IMR-90 (cell line): Measurements from ENCODE around the gene OR6K6. TPM values are rescaled to one million over a fixed set of nuclear protein-coding genes. Genes with fewer than 3 reads are reported as not detected.

Source experiments
- ATAC-seq: fragments of 200-7000 bp; cut with Tn5 transposase; 2 replicates; pipeline ENCODE4 v1.9.1; 2020; ENCODE audit warnings: low read depth, mild to moderate bottlenecking, moderate library complexity
- BruUV-seq: library from RNA; stranded (reverse); fragments of 400-500 nt; replicated peaks from 2 replicates; lab custom pipeline; 2021; lab: Mats Ljungman, UMichigan
- CTCF ChIA-PET: fragments of 300-600 bp; formaldehyde crosslinking; extraction: SDS; loops from one replicate; lab custom pipeline; 2021; ENCODE audit warnings: antibody characterized with exemption; lab: Yijun Ruan, JAX
- POLR2A ChIA-PET: fragments of 300-600 bp; sonication (Branson Sonifier 250); formaldehyde crosslinking; loops from one replicate; lab custom pipeline; 2022; ENCODE audit warnings: antibody characterized with exemption; ENCODE audit not compliant: unreplicated experiment; lab: Charles Lee
- DNase-seq: peaks from one replicate; pipeline ENCODE4 v3.0.0; 2013
- H2AFZ ChIP-seq: replicated peaks from 2 replicates; pipeline ENCODE3; 2013; ENCODE audit warnings: low read length, mild to moderate bottlenecking; ENCODE audit not compliant: poor library complexity
- H2AK5ac ChIP-seq: 2 replicates; pipeline ENCODE4 v1.6.1; 2013; ENCODE audit warnings: low read depth, low read length, inconsistent platforms
- H2AK9ac ChIP-seq: replicated peaks from 2 replicates; pipeline ENCODE3; 2013; ENCODE audit warnings: mild to moderate bottlenecking, low read depth, low read length, moderate library complexity; ENCODE audit not compliant: poor library complexity
- H2BK120ac ChIP-seq: 2 replicates; pipeline ENCODE4 v1.6.1; 2013; ENCODE audit warnings: low read depth, low read length, inconsistent platforms
- H2BK15ac ChIP-seq: 3 replicates; pipeline ENCODE4 v1.6.1; 2013; ENCODE audit warnings: low read depth, low read length, inconsistent platforms
- H2BK20ac ChIP-seq: 2 replicates; pipeline ENCODE4 v1.6.1; 2013; ENCODE audit warnings: low read depth, mild to moderate bottlenecking, inconsistent platforms, low read length, moderate library complexity
- H2BK5ac ChIP-seq: 2 replicates; pipeline ENCODE4 v1.6.1; 2013; ENCODE audit warnings: mild to moderate bottlenecking, low read depth, low read length, inconsistent platforms; ENCODE audit not compliant: poor library complexity, severe bottlenecking
- H3K14ac ChIP-seq: replicated peaks from 2 replicates; pipeline ENCODE4 v1.6.1; 2013; ENCODE audit warnings: low read depth, low read length, inconsistent platforms
- H3K18ac ChIP-seq: 2 replicates; pipeline ENCODE4 v1.6.1; 2013; ENCODE audit warnings: low read depth, low read length, control low read depth
- H3K23ac ChIP-seq: 2 replicates; pipeline ENCODE4 v1.6.1; 2013; ENCODE audit warnings: low read depth, low read length, inconsistent platforms
- H3K27ac ChIP-seq: 2 replicates; pipeline ENCODE4 v1.5.1; 2013; ENCODE audit warnings: mild to moderate bottlenecking, control low read depth, low read length; ENCODE audit not compliant: insufficient read depth
- H3K27me3 ChIP-seq: 2 replicates; pipeline ENCODE4 v1.6.1; 2013; ENCODE audit warnings: low read length; ENCODE audit not compliant: control insufficient read depth, insufficient read depth
- H3K36me3 ChIP-seq: 2 replicates; pipeline ENCODE4 v1.6.1; 2013; ENCODE audit warnings: low read length, mixed read lengths; ENCODE audit not compliant: control insufficient read depth, insufficient read depth
- H3K4ac ChIP-seq: 2 replicates; pipeline ENCODE4 v1.6.1; 2013; ENCODE audit warnings: low read depth, low read length, inconsistent platforms
- H3K4me1 ChIP-seq: 2 replicates; pipeline ENCODE4 v1.6.1; 2013; ENCODE audit warnings: low read length, mixed read lengths; ENCODE audit not compliant: control insufficient read depth, insufficient read depth
- H3K4me2 ChIP-seq: 2 replicates; pipeline ENCODE4 v1.6.1; 2013; ENCODE audit warnings: low read depth, mild to moderate bottlenecking, control low read depth, low read length, moderate library complexity
- H3K4me3 ChIP-seq: 2 replicates; pipeline ENCODE4 v1.5.1; 2013; ENCODE audit warnings: low read depth, mild to moderate bottlenecking, control low read depth, low read length, moderate library complexity; ENCODE audit not compliant: insufficient read depth
- H3K56ac ChIP-seq: 2 replicates; pipeline ENCODE4 v1.6.1; 2013; ENCODE audit warnings: low read length, inconsistent platforms; ENCODE audit not compliant: insufficient read depth; ENCODE audit errors: extremely low read depth
- H3K79me1 ChIP-seq, 2 experiments: 2 replicates each; pipeline ENCODE4 v1.6.1; 2013; ENCODE audit warnings: low read length in 2 of 2, inconsistent platforms in 1 of 2, low read depth in 1 of 2
- H3K9ac ChIP-seq: 2 replicates; pipeline ENCODE4 v1.6.1; 2013; ENCODE audit warnings: low read depth, low read length, control low read depth
- H3K9me1 ChIP-seq: 2 replicates; pipeline ENCODE4 v1.6.1; 2013; ENCODE audit warnings: low read length, inconsistent platforms; ENCODE audit not compliant: insufficient read depth
- H3K9me3 ChIP-seq: 2 replicates; pipeline ENCODE4 v1.6.1; 2013; ENCODE audit warnings: low read length; ENCODE audit not compliant: control insufficient read depth, insufficient read depth
- H4K20me1 ChIP-seq: 2 replicates; pipeline ENCODE4 v1.6.1; 2013; ENCODE audit warnings: low read length, inconsistent platforms; ENCODE audit not compliant: insufficient read depth
- H4K5ac ChIP-seq: 2 replicates; pipeline ENCODE4 v1.6.1; 2013; ENCODE audit warnings: mild to moderate bottlenecking, low read depth, low read length, control low read depth
- H4K8ac ChIP-seq, 2 experiments: 2 replicates each; pipeline ENCODE4 v1.6.1; 2013; ENCODE audit warnings: low read depth in 2 of 2, low read length in 2 of 2, control low read depth in 1 of 2, inconsistent platforms in 1 of 2
- H4K91ac ChIP-seq: 2 replicates; pipeline ENCODE4 v1.6.1; 2013; ENCODE audit warnings: low read depth, low read length, inconsistent platforms; ENCODE audit not compliant: insufficient read depth
- ELK1 ChIP-seq: fragments of 150-350 bp; IDR thresholded peaks from 2 replicates; pipeline ENCODE4 v1.6.1; 2016; ENCODE audit warnings: low read depth, mild to moderate bottlenecking, low read length, moderate library complexity, borderline replicate concordance
- NFE2L2 ChIP-seq: fragments of 150-350 bp; IDR thresholded peaks from 2 replicates; pipeline ENCODE4 v1.6.1; 2016; ENCODE audit warnings: low read depth, mild to moderate bottlenecking, low read length
- RAD21 ChIP-seq: IDR thresholded peaks from 2 replicates; pipeline ENCODE4 v1.6.1; 2012; ENCODE audit warnings: low read length, improper control_type of control experiment
- RFX5 ChIP-seq: IDR thresholded peaks from 2 replicates; pipeline ENCODE4 v1.8.0; 2012; ENCODE audit warnings: low read depth, mild to moderate bottlenecking, low read length, moderate library complexity
- SMC3 ChIP-seq: fragments of 150-350 bp; IDR thresholded peaks from 2 replicates; pipeline ENCODE4 v1.6.1; 2016; ENCODE audit warnings: low read depth, mild to moderate bottlenecking, antibody characterized with exemption, low read length, moderate library complexity
- WGBS, 2 experiments: methylation state at CpG; one replicate each; pipeline versions ENCODE4 v1.1.5 to v1.1.7; 2013; ENCODE audit warnings: missing lambda C conversion rate in 2 of 2; ENCODE audit not compliant: insufficient read length in 1 of 2; ENCODE audit errors: extremely low coverage in 2 of 2; 5-methylcytosine and 5-hydroxymethylcytosine counted together
- dilution Hi-C: fragments of 300-500 bp; cut with HindIII; formaldehyde crosslinking; loops from one replicate; pipeline ENCODE4 v1.14.3; 2018; ENCODE audit warnings: low sequenced_read_pairs; ENCODE audit not compliant: unreplicated experiment
- in situ Hi-C: fragments of 300-500 bp; cut with MboI; formaldehyde crosslinking; loops from 3 replicates; pipeline ENCODE4 v1.14.3; 2019; ENCODE audit warnings: low sequenced_read_pairs, inconsistent platforms, mixed read lengths
- intact Hi-C: fragments of 100-400 bp; cut with micrococcal nuclease; formaldehyde crosslinking; loops from 2 replicates; pipeline ENCODE4 v1.10.0; 2022
- polyA plus RNA-seq, 3 experiments: library from polyadenylated mRNA; depleted of rRNA; stranded (reverse); fragments of >200 nt; gene quantifications; 2 replicates each; pipeline ENCODE4 v1.2.3, GENCODE V29; 2012; ENCODE audit warnings: low replicate concordance in 1 of 3
- total RNA-seq: library from RNA; depleted of rRNA; stranded (reverse); fragments of >200 nt; gene quantifications from 2 replicates; pipeline ENCODE4 v1.2.3, GENCODE V29; 2012
- TF ChIP-seq, protein P1 (sequence below): fragments of 150-350 bp; IDR thresholded peaks from 2 replicates; pipeline ENCODE4 v1.6.1; 2017; ENCODE audit warnings: mild to moderate bottlenecking, antibody characterized with exemption, low read length, low read depth
- TF ChIP-seq, protein P2 (sequence below): conservative IDR thresholded peaks from 2 replicates; pipeline ENCODE4 v1.5.1; 2012; ENCODE audit warnings: mild to moderate bottlenecking, low read depth, low read length, improper control_type of control experiment

OR6K6 gene
- total and polyA plus RNA-seq, 2 of the 4 experiments (the other 2 are of a cell fraction), result not detected

DNA sequence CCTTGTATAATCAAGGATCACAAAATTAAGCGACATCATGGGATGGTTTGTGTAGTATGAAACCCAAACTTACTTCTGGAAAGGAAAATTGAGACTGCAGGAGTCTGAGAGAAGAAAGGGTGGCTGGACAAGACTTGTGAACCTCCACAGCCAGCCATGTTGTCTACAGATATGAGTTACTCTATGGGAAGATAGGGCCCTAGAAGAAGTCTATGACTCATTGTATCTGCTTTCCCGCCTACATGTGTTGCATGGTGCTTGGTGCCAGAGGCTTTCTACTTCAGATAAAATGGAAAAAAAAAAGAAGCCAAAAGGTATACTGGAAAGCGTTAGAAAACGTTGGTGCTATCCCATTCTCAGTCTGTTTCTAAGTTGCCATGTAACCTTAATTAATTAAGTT is 45.2 kb downstream of the OR6K6 start:
- TF ChIP-seq, protein P1, sequence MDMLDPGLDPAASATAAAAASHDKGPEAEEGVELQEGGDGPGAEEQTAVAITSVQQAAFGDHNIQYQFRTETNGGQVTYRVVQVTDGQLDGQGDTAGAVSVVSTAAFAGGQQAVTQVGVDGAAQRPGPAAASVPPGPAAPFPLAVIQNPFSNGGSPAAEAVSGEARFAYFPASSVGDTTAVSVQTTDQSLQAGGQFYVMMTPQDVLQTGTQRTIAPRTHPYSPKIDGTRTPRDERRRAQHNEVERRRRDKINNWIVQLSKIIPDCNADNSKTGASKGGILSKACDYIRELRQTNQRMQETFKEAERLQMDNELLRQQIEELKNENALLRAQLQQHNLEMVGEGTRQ, result no peak
- TF ChIP-seq RFX5 (no peak), NFE2L2 (no peak), ELK1 (no peak), SMC3 (no peak), RAD21 (no peak)
- TF ChIP-seq, protein P2, sequence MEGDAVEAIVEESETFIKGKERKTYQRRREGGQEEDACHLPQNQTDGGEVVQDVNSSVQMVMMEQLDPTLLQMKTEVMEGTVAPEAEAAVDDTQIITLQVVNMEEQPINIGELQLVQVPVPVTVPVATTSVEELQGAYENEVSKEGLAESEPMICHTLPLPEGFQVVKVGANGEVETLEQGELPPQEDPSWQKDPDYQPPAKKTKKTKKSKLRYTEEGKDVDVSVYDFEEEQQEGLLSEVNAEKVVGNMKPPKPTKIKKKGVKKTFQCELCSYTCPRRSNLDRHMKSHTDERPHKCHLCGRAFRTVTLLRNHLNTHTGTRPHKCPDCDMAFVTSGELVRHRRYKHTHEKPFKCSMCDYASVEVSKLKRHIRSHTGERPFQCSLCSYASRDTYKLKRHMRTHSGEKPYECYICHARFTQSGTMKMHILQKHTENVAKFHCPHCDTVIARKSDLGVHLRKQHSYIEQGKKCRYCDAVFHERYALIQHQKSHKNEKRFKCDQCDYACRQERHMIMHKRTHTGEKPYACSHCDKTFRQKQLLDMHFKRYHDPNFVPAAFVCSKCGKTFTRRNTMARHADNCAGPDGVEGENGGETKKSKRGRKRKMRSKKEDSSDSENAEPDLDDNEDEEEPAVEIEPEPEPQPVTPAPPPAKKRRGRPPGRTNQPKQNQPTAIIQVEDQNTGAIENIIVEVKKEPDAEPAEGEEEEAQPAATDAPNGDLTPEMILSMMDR, result no peak
- dilution Hi-C loops, result no loop called here
- Histone ChIP-seq H3K9me1 (no peaks in the 10 kb centered on the region), H3K4me2 (no peak overlapping the region), H3K14ac (no peak overlapping the region), H2BK15ac (no peak overlapping the region), H2BK5ac (no peak overlapping the region), H3K4me1 (no peaks in the 10 kb centered on the region), H3K56ac (no peak overlapping the region), H3K36me3 (no peaks in the 10 kb centered on the region), H4K5ac (no peak overlapping the region), H3K27me3 (no peaks in the 10 kb centered on the region), H4K20me1 (no peaks in the 10 kb centered on the region), H3K18ac (no peak overlapping the region), H3K4ac (no peak overlapping the region), H3K79me1 (no peaks in the 10 kb centered on the region), H2BK120ac (no peak overlapping the region), H3K9me3 (no peaks in the 10 kb centered on the region), H4K91ac (no peak overlapping the region), H2AK5ac (no peak overlapping the region), H3K23ac (no peak overlapping the region), H3K27ac (no peak overlapping the region), H2AFZ (no peak overlapping the region), H2BK20ac (no peak overlapping the region), H3K4me3 (no peak overlapping the region), H3K9ac (no peak overlapping the region), H4K8ac (no peak overlapping the region), H2AK9ac (no peak overlapping the region)
- no CpG with 5 or more reads among the region's 4 CpGs for WGBS, 2 experiments
- CTCF ChIA-PET, result no interaction called here
- in situ Hi-C loops, result no loop called here
- BruUV-seq, result no TSS peak
- ATAC-seq (no peak), DNase-seq (no peak)
- intact Hi-C loops, result loop anchor here (10.0 kb wide), 1 partner anchor 275 kb away; the partner anchor contains the start of gene AIM2
- POLR2A ChIA-PET, result no interaction called here
